A673 (cell line): ENCODE measurements around the gene BCL3. TPM values are rescaled to one million over a fixed set of nuclear protein-coding genes. Genes with fewer than 3 reads are reported as not detected.

Experiments
- BruUV-seq: library from RNA; stranded (reverse); fragments of 400-500 nt; replicated peaks from 2 replicates; lab custom pipeline; 2021; lab: Mats Ljungman, UMichigan
- CTCF ChIA-PET: fragments of 300-600 bp; sonication (Branson Sonifier 250); formaldehyde crosslinking; loops from one replicate; lab custom pipeline; 2022; ENCODE audit warnings: antibody characterized with exemption; lab: Charles Lee
- POLR2A ChIA-PET: fragments of 300-600 bp; sonication (Branson Sonifier 250); formaldehyde crosslinking; loops from one replicate; lab custom pipeline; 2022; ENCODE audit warnings: antibody characterized with exemption; ENCODE audit not compliant: low non-redundant PET; lab: Charles Lee
- DNase-seq: peaks from one replicate; pipeline ENCODE4 v3.0.0-alpha.2; 2015; ENCODE audit warnings: low spot score
- H3K27ac ChIP-seq: fragments of 200-600 bp; sonication (generic); 2 replicates; pipeline ENCODE4 v1.5.1; 2016; ENCODE audit warnings: mixed run types, low read depth, mild to moderate bottlenecking, mixed read lengths, antibody characterized with exemption, low read length; ENCODE audit not compliant: poor library complexity, severe bottlenecking
- H3K27me3 ChIP-seq: fragments of 200-600 bp; sonication (generic); replicated peaks from 2 replicates; pipeline ENCODE4 v1.6.1; 2017; ENCODE audit warnings: mixed run types, low read depth, mild to moderate bottlenecking, mixed read lengths, antibody characterized with exemption, low read length; ENCODE audit not compliant: insufficient read depth, poor library complexity
- H3K36me3 ChIP-seq: fragments of 200-600 bp; sonication (generic); 2 replicates; pipeline ENCODE4 v1.6.1; 2016; ENCODE audit warnings: mixed run types, mild to moderate bottlenecking, mixed read lengths, antibody characterized with exemption, low read length; ENCODE audit not compliant: insufficient read depth, poor library complexity, severe bottlenecking
- H3K4me1 ChIP-seq: fragments of 200-600 bp; sonication (generic); 2 replicates; pipeline ENCODE4 v1.6.1; 2017; ENCODE audit warnings: mixed run types, mild to moderate bottlenecking, mixed read lengths, antibody characterized with exemption, low read length; ENCODE audit not compliant: insufficient read depth, poor library complexity, severe bottlenecking
- H3K4me3 ChIP-seq: fragments of 200-600 bp; sonication (generic); 2 replicates; pipeline ENCODE4 v1.5.1; 2016; ENCODE audit warnings: low read depth, mixed run types, mild to moderate bottlenecking, mixed read lengths, low read length; ENCODE audit not compliant: poor library complexity, severe bottlenecking
- H3K9me3 ChIP-seq: fragments of 200-600 bp; sonication (generic); 2 replicates; pipeline ENCODE4 v1.6.1; 2016; ENCODE audit warnings: mixed run types, low read depth, mild to moderate bottlenecking, mixed read lengths, antibody characterized with exemption, low read length; ENCODE audit not compliant: poor library complexity, severe bottlenecking
- CTCF ChIP-seq: fragments of 300-800, 200-600 bp; sonication (generic); conservative IDR thresholded peaks from 2 replicates; pipeline ENCODE4 v1.5.1; 2017; ENCODE audit warnings: low read depth, mild to moderate bottlenecking, antibody characterized with exemption, low read length, moderate library complexity, mixed read lengths
- EZH2 ChIP-seq: fragments of 200-600 bp; sonication (generic); IDR thresholded peaks from 2 replicates; pipeline ENCODE4 v1.6.1; 2017; ENCODE audit warnings: borderline replicate concordance, low read depth, mild to moderate bottlenecking, mixed read lengths, antibody characterized with exemption, low read length; ENCODE audit not compliant: poor library complexity, severe bottlenecking
- intact Hi-C: fragments of 100-400 bp; cut with micrococcal nuclease; formaldehyde crosslinking; loops from one replicate; pipeline ENCODE4 v1.10.0; 2022; ENCODE audit not compliant: unreplicated experiment
- total RNA-seq: library from RNA; stranded (reverse); gene quantifications from 2 replicates; pipeline ENCODE4 v1.2.3, GENCODE V29; 2021

The BCL3 gene
- total RNA-seq, 1 experiment from 2014 or later, result 6.6 TPM

GRCh38 chr19:44765033-44765948 is 16.8 kb downstream of the BCL3 start:
- Histone ChIP-seq H3K4me3 (no peak overlapping the region), H3K27me3 (no peaks in the 10 kb centered on the region), H3K27ac (no peak overlapping the region), H3K36me3 (no peaks in the 10 kb centered on the region), H3K4me1 (no peaks in the 10 kb centered on the region), H3K9me3 (no peaks in the 10 kb centered on the region)
- DNase-seq, result no peak
- TF ChIP-seq EZH2, result no peak
- no peak for TF ChIP-seq CTCF
- ChIA-PET POLR2A (no interaction called here), CTCF (interaction anchor here (1.5 kb wide), 1 partner anchor 195 kb away, joined by 3 read pairs; no protein-coding TSS in a partner anchor)
- intact Hi-C loops, result no loop called here
- BruUV-seq, result no TSS peak

- no TSS peak for BruUV-seq
- H3K4me1 ChIP-seq, result no peaks in the 10 kb centered on the region
Observed at GRCh38 chr19:44765949-44766335, 17.4 kb downstream of the BCL3 start.

More at GRCh38 chr19:44765949-44766335, 17.4 kb downstream of the BCL3 start:
- POLR2A ChIA-PET, result no interaction called here
- H3K9me3 ChIP-seq, result no peaks in the 10 kb centered on the region
- H3K36me3 ChIP-seq, result no peaks in the 10 kb centered on the region
- H3K27ac ChIP-seq, result no peak overlapping the region
- H3K27me3 ChIP-seq, result no peaks in the 10 kb centered on the region
- no peak overlapping the region for H3K4me3 ChIP-seq
- CTCF ChIA-PET, result interaction anchor here (0.8 to 1.5 kb wide), 2 partner anchors 42 to 195 kb away, joined by 3 to 10 read pairs; no protein-coding TSS in a partner anchor
- DNase-seq, result no peak
- no peak for TF ChIP-seq EZH2
- no peak for TF ChIP-seq CTCF
- intact Hi-C loops, result no loop called here
